HG02973 (cell line): Measurements from ENCODE around the gene GIMAP2.

Experiments used
- ATAC-seq: cut with Tn5 transposase; IDR thresholded peaks from one replicate; pipeline ENCODE4 v1.9.1; 2021; ENCODE audit warnings: moderate library complexity; ENCODE audit not compliant: unreplicated experiment

GIMAP2 gene

GRCh38 chr7:150732786-150733481 is 47.4 kb downstream of the GIMAP2 start:
- no peak for ATAC-seq

DNA sequence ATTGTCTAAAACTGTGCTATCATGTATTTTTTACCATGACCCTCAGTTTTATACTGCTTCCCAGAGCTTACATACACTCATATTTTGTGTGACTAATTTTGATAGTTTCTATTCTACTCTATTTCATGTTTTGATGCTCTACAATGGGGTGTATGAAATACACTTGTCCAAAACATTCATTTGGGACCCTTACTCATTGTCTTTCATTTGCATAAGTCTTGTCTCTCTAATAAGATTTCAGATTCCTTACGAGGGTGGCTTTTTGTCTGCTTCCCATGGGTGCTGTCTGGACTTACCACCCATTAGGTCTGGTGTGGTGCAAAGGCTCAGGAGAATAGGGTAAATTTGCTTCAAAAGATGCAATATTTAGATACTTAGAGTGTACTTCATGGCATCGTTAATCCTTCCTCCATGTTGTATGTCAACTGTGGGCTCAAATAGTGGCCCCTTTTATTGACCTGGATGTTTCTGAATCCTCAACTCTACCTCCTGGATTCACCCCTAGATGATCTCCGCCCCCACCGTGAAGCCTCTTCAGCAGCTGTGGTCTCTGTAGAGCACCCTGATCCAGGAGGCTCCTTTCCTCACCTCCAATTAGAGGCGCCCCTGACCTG is 48.1 kb downstream of the GIMAP2 start:
- ATAC-seq: no peak

GRCh38 chr7:150734254-150734653 is 48.7 kb downstream of the GIMAP2 start:
- no peak for ATAC-seq

GRCh38 chr7:150735596-150736358 is 50.3 kb downstream of the GIMAP2 start:
- ATAC-seq: no peak

DNA sequence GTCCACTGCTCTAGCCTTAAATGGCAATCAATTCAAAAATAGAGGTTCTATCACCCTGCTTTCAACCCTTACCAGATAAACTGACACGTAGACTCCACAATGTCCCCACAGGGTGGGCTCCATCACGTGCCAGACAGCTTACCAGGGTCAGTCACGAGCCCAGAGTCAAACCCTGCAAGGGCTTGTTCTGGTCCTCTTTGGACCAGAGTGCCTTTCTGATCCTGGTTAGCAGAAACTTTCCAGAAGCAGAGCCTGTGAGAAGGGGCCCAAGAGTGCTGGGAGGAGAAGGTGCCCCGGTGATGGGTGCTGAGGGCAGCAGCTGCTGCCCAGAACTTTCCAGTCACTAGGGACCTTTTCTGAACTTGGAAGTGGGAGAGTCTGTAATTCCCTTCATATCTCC is 51.4 kb downstream of the GIMAP2 start:
- no peak for ATAC-seq

DNA sequence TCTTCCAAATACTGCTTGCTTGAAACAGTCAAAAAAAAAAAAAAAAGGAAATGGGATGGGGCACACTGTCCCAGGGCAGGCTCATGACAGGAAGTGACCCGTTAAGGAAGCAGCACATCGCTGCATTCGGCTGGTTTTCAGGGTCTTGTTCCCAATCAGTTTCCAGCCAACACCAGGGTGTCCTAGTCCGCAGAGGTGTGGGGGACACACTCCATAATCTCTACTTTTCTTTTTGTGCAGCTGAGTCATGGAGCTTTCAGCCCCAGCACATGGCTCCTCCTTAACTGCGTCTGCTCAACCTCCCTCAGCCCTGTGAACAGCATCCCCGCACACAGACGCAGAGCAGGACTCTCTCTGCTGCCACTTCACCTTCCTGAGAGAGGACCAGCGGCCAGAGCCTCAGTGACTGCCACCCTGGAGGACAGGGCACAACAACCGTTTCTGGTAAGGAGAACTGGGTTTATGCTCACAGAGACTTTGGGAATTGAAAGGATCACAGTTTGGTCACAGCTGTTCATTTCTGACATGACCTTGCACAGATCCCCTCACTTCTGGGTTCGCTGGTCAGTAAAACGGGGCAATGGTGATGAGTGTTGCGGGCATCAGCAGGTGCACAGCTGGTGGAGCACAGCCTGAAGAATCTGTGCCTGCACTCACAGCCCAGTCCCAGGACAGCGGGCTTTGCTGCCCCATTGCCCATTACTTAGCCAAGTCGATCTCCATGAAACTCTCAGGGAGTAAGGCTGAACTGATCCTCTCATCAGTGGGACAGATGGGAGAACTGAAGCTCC is 52.0 kb downstream of the GIMAP2 start, which contains the start of gene GIMAP5:
Gene GIMAP5 (plus strand): TSS at position 154 of the 791 bp plus-strand sequence. CDS start 3,467 bp downstream, outside the sequence.
- ATAC-seq: no peak

GRCh38 chr7:150738092-150738491 is 52.6 kb downstream of the GIMAP2 start:
- no peak for ATAC-seq

- ATAC-seq: no peak
Measured at GRCh38 chr7:150738591-150739001, 53.1 kb downstream of the GIMAP2 start.

- ATAC-seq: no peak
Measured at GRCh38 chr7:150739033-150739432, 53.5 kb downstream of the GIMAP2 start.

DNA sequence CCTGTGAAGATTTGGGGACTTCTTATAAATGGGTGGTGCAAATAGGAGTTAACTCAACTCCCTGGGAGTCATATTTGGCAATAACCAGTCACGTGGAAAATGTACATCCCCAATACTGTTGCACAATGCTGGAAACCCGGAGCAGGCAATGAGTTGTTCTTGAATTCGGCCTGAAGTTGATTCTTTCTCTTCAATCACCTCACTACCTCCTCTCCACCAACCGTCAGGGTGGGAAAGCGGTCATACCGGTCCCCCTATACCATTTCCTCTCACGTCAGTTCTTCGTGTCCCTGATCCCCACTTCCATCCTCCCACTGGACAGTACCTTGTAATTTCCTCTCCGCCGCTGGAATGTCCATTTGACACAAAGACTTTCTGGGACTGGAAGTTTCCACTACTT is 54.5 kb downstream of the GIMAP2 start:
- ATAC-seq: no peak

- no peak for ATAC-seq
Measured at GRCh38 chr7:150742286-150742968, 56.9 kb downstream of the GIMAP2 start.
